Umbilical cord (tissue), 2 donors: ENCODE data around the gene ARL14EP. TPM values are rescaled to one million over a fixed set of nuclear protein-coding genes. Genes with fewer than 3 reads are reported as not detected.

Experiments
- DNase-seq: peaks from one replicate; pipeline ENCODE4 v3.0.0-alpha.2; 2015; ENCODE audit warnings: low spot score
- total RNA-seq: library from RNA; depleted of rRNA; stranded (reverse); fragments of >200 nt; gene quantifications from one replicate; pipeline ENCODE4 v1.2.3, GENCODE V29; 2014; ENCODE audit warnings: low replicate concordance; ENCODE audit not compliant: insufficient read depth

Gene ARL14EP
- total RNA-seq, 1 donor from 2014 or later: 33.2 TPM

GRCh38 chr11:30380846-30381245 is 57.9 kb downstream of the ARL14EP start:
- no peak for DNase-seq

GRCh38 chr11:30381879-30382278 is 59.0 kb downstream of the ARL14EP start:
- DNase-seq: peak; percentile 18

Other genes starting within 250 kb of the ARL14EP start
- gene FSHB, start 92.1 kb upstream of the ARL14EP start, total RNA-seq: 5.1 TPM